ENCODE data around the gene LMF1.

Gene LMF1

GRCh38 chr16:998615-999014 is 27.8 kb upstream of the LMF1 start:
- TF ChIP-seq TAF1 (IDR thresholded peaks at IDR 0.05; ENCODE audit: borderline replicate concordance, insufficient read depth, low read length) = no peak
- no peak for TF ChIP-seq REST (IDR thresholded peaks at IDR 0.05; ENCODE audit: insufficient read depth in 1 of 2, low read depth in 2 of 2, low read length in 2 of 2)
- no peak for TF ChIP-seq SIN3A (IDR thresholded peaks at IDR 0.05; ENCODE audit: borderline replicate concordance, insufficient read depth, low read length)
- no peak for TF ChIP-seq POLR2AphosphoS5 (IDR thresholded peaks at IDR 0.05; ENCODE audit: low read depth, low read length)
- TF ChIP-seq FOXP2 (optimal IDR thresholded peaks at IDR 0.05; ENCODE audit: borderline replicate concordance, extremely low read depth, extremely low read length, insufficient read depth) = no peak

GRCh38 chr16:998211-998610 is 27.4 kb upstream of the LMF1 start:
- TF ChIP-seq REST (IDR thresholded peaks at IDR 0.05; ENCODE audit: insufficient read depth in 1 of 2, low read depth in 2 of 2, low read length in 2 of 2) (no peak), SIN3A (IDR thresholded peaks at IDR 0.05; ENCODE audit: borderline replicate concordance, insufficient read depth, low read length) (no peak), POLR2AphosphoS5 (IDR thresholded peaks at IDR 0.05; ENCODE audit: low read depth, low read length) (no peak), FOXP2 (optimal IDR thresholded peaks at IDR 0.05; ENCODE audit: borderline replicate concordance, extremely low read depth, extremely low read length, insufficient read depth) (no peak), TAF1 (IDR thresholded peaks at IDR 0.05; ENCODE audit: borderline replicate concordance, insufficient read depth, low read length) (no peak)

- TF ChIP-seq SIN3A (IDR thresholded peaks at IDR 0.05; ENCODE audit: borderline replicate concordance, insufficient read depth, low read length) = no peak
- TF ChIP-seq FOXP2 (optimal IDR thresholded peaks at IDR 0.05; ENCODE audit: borderline replicate concordance, extremely low read depth, extremely low read length, insufficient read depth) = peak; percentile 35
Observed at GRCh38 chr16:997440-998051, 26.8 kb upstream of the LMF1 start.

GRCh38 chr16:996681-997080 is 25.9 kb upstream of the LMF1 start:
- TF ChIP-seq SIN3A (IDR thresholded peaks at IDR 0.05; ENCODE audit: borderline replicate concordance, insufficient read depth, low read length) (no peak), REST (IDR thresholded peaks at IDR 0.05; ENCODE audit: insufficient read depth in 1 of 2, low read depth in 2 of 2, low read length in 2 of 2) (no peak), POLR2AphosphoS5 (IDR thresholded peaks at IDR 0.05; ENCODE audit: low read depth, low read length) (no peak), FOXP2 (optimal IDR thresholded peaks at IDR 0.05; ENCODE audit: borderline replicate concordance, extremely low read depth, extremely low read length, insufficient read depth) (no peak)

- TF ChIP-seq POLR2AphosphoS5 (IDR thresholded peaks at IDR 0.05; ENCODE audit: low read depth, low read length) (no peak), REST (IDR thresholded peaks at IDR 0.05; ENCODE audit: insufficient read depth in 1 of 2, low read depth in 2 of 2, low read length in 2 of 2) (no peak), FOXP2 (optimal IDR thresholded peaks at IDR 0.05; ENCODE audit: borderline replicate concordance, extremely low read depth, extremely low read length, insufficient read depth) (no peak), SIN3A (IDR thresholded peaks at IDR 0.05; ENCODE audit: borderline replicate concordance, insufficient read depth, low read length) (no peak), TAF1 (IDR thresholded peaks at IDR 0.05; ENCODE audit: borderline replicate concordance, insufficient read depth, low read length) (no peak)
Observed at GRCh38 chr16:995783-996182, 25.0 kb upstream of the LMF1 start.

All from PFSK-1 (cell line).